GM21619 (cell line): ENCODE data around the gene ZFP2.

Experiments used
- ATAC-seq: cut with Tn5 transposase; IDR thresholded peaks from one replicate; pipeline ENCODE4 v1.9.1; 2021; ENCODE audit not compliant: unreplicated experiment

ZFP2 gene

DNA sequence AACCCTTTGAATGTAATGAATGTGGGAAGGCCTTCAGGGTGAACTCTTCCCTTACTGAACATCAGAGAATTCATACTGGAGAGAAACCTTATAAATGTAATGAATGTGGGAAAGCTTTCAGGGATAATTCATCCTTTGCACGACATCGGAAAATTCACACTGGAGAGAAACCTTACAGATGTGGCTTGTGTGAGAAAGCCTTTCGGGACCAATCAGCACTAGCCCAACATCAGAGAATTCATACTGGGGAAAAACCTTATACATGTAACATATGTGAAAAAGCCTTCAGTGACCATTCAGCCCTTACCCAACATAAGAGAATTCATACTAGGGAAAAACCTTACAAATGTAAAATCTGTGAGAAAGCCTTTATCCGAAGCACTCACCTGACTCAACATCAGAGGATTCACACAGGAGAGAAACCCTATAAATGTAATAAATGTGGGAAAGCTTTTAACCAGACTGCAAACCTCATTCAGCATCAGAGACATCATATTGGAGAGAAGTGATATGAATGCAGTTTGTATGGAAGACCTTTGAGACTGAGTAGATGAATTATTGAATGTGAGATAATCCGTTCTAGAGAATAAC is 69.8 kb downstream of the ZFP2 start:
- ATAC-seq = no peak

DNA sequence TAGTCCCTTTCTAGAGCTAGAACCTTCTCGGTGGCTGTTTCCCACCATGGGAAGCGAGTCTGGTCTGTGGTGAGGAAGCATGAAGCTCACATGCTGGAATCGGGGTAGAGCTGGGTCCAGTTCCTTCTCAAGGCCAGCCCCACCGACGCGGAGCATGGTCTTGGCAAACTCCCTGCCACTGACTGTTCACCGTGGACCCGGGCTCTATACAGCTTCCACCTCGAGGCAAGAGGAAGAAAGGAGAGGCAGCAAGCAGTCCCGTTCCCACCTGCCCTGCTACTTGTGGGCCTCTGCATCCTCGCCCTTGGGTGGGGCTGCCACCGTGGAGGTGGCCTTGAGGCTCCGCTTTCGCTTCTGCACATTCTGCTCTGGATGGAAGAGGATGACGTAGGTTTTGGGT is 85.7 kb downstream of the ZFP2 start:
- ATAC-seq = no peak
